Measurements from ENCODE around the gene COPB1.

DNA sequence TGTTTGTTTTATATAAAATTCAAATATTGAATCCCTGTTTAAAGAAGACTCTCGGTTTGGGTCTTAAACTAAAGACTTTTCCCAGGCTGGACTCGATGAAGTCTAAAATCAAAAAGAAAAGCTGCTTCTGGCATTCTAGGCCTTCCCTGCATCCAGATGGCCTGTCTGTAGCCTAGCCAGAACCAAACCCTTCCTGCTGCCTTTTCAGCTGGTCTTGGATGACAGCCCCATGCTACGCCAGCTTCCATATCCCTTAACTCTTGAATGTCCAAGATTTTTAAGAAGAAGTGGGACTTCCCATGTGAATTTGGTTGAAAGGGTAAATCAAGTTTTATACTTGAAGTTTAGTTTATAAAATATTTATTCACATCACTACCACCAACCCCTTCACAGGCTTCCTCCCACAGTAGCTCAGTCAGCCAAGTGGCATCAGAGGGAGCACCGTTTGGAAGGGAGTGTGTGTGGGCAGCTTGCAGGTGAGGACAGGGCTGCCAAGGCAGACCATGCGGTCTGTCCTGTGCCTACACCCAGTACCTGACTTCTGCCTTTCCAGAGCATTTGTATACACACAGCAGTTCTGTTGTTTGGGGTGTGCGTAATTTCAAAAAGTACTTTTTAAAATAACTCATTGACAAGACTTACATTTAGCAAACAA lies 38.8 kb upstream of the COPB1 start:
- TF ChIP-seq, protein P1, sequence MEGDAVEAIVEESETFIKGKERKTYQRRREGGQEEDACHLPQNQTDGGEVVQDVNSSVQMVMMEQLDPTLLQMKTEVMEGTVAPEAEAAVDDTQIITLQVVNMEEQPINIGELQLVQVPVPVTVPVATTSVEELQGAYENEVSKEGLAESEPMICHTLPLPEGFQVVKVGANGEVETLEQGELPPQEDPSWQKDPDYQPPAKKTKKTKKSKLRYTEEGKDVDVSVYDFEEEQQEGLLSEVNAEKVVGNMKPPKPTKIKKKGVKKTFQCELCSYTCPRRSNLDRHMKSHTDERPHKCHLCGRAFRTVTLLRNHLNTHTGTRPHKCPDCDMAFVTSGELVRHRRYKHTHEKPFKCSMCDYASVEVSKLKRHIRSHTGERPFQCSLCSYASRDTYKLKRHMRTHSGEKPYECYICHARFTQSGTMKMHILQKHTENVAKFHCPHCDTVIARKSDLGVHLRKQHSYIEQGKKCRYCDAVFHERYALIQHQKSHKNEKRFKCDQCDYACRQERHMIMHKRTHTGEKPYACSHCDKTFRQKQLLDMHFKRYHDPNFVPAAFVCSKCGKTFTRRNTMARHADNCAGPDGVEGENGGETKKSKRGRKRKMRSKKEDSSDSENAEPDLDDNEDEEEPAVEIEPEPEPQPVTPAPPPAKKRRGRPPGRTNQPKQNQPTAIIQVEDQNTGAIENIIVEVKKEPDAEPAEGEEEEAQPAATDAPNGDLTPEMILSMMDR (IDR thresholded peaks at IDR 0.05; ENCODE audit: low read depth, low read length, missing input control), result no peak
- TF ChIP-seq, protein P2, sequence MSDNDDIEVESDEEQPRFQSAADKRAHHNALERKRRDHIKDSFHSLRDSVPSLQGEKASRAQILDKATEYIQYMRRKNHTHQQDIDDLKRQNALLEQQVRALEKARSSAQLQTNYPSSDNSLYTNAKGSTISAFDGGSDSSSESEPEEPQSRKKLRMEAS (IDR thresholded peaks at IDR 0.05), result no peak
- TF ChIP-seq JUND (IDR thresholded peaks at IDR 0.05) (no peak), SP1 (IDR thresholded peaks at IDR 0.05) (no peak), GABPA (IDR thresholded peaks at IDR 0.05 in 1 of 2, conservative IDR thresholded peaks at IDR 0.05 in 1 of 2) (no peak), TAF1 (conservative IDR thresholded peaks at IDR 0.05) (no peak)
- TF ChIP-seq, protein P3, sequence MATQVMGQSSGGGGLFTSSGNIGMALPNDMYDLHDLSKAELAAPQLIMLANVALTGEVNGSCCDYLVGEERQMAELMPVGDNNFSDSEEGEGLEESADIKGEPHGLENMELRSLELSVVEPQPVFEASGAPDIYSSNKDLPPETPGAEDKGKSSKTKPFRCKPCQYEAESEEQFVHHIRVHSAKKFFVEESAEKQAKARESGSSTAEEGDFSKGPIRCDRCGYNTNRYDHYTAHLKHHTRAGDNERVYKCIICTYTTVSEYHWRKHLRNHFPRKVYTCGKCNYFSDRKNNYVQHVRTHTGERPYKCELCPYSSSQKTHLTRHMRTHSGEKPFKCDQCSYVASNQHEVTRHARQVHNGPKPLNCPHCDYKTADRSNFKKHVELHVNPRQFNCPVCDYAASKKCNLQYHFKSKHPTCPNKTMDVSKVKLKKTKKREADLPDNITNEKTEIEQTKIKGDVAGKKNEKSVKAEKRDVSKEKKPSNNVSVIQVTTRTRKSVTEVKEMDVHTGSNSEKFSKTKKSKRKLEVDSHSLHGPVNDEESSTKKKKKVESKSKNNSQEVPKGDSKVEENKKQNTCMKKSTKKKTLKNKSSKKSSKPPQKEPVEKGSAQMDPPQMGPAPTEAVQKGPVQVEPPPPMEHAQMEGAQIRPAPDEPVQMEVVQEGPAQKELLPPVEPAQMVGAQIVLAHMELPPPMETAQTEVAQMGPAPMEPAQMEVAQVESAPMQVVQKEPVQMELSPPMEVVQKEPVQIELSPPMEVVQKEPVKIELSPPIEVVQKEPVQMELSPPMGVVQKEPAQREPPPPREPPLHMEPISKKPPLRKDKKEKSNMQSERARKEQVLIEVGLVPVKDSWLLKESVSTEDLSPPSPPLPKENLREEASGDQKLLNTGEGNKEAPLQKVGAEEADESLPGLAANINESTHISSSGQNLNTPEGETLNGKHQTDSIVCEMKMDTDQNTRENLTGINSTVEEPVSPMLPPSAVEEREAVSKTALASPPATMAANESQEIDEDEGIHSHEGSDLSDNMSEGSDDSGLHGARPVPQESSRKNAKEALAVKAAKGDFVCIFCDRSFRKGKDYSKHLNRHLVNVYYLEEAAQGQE (IDR thresholded peaks at IDR 0.05), result no peak
